Keratinocyte (primary cell): ENCODE data around the gene SMARCAL1. TPM values are rescaled to one million over a fixed set of nuclear protein-coding genes. Genes with fewer than 3 reads are reported as not detected.

Experiments
- DNase-seq: peaks from one replicate; pipeline ENCODE4 v3.0.0-alpha.2; 2011; ENCODE audit warnings: low read depth, missing footprints, low spot score
- FAIRE-seq: peaks from 2 replicates; lab custom pipeline; 2011; peaks lifted over from hg19 to GRCh38; lab: Jason Lieb, UNC
- H2AFZ ChIP-seq: 2 replicates; pipeline ENCODE4 v1.6.0; 2012; ENCODE audit warnings: low read length, control low read depth, inconsistent platforms; ENCODE audit not compliant: control insufficient read depth
- H3K27ac ChIP-seq: 2 replicates; pipeline ENCODE4 v1.5.1; 2011; ENCODE audit warnings: low read length; ENCODE audit not compliant: control insufficient read depth, insufficient read depth
- H3K27me3 ChIP-seq: 3 replicates; pipeline ENCODE4 v1.6.0; 2011; ENCODE audit warnings: low read length; ENCODE audit not compliant: control insufficient read depth, insufficient read depth; ENCODE audit errors: extremely low read depth
- H3K36me3 ChIP-seq, 2 experiments: 2 replicates in 1 of 2; 3 replicates in 1 of 2; pipeline ENCODE4 v1.5.1; 2011; ENCODE audit warnings: low read length in 2 of 2, mild to moderate bottlenecking in 1 of 2; ENCODE audit not compliant: control insufficient read depth in 2 of 2, insufficient read depth in 2 of 2; ENCODE audit errors: extremely low read depth in 1 of 2
- H3K4me1 ChIP-seq: 3 replicates; pipeline ENCODE4 v1.5.1; 2011; ENCODE audit warnings: low read length; ENCODE audit not compliant: control insufficient read depth, insufficient read depth; ENCODE audit errors: extremely low read depth
- H3K4me2 ChIP-seq: 3 replicates; pipeline ENCODE4 v1.6.0; 2011; ENCODE audit warnings: low read depth, low read length; ENCODE audit not compliant: control insufficient read depth, insufficient read depth; ENCODE audit errors: extremely low read depth
- H3K4me3 ChIP-seq, 3 experiments: fragments of 200-600 bp in 1 of 3; sonication (generic) in 1 of 3; 2 replicates in 2 of 3; 3 replicates in 1 of 3; pipeline ENCODE4 v1.5.1; 2011 to 2016; ENCODE audit warnings: low read length in 3 of 3, mild to moderate bottlenecking in 3 of 3, control low read depth in 2 of 3, inconsistent platforms in 1 of 3, low read depth in 1 of 3, mixed read lengths in 1 of 3, mixed run types in 1 of 3, moderate library complexity in 1 of 3; ENCODE audit not compliant: control insufficient read depth in 2 of 3, insufficient read depth in 2 of 3; ENCODE audit errors: extremely low read depth in 1 of 3
- H3K79me2 ChIP-seq: 2 replicates; pipeline ENCODE4 v1.6.0; 2012; ENCODE audit warnings: low read length; ENCODE audit not compliant: control insufficient read depth, insufficient read depth
- H3K9ac ChIP-seq: 3 replicates; pipeline ENCODE4 v1.6.0; 2011; ENCODE audit warnings: low read length; ENCODE audit not compliant: control insufficient read depth, insufficient read depth; ENCODE audit errors: extremely low read depth
- H3K9me1 ChIP-seq: 3 replicates; pipeline ENCODE4 v1.6.0; 2011; ENCODE audit warnings: low read length; ENCODE audit not compliant: control insufficient read depth, insufficient read depth; ENCODE audit errors: extremely low read depth
- H3K9me3 ChIP-seq: 2 replicates; pipeline ENCODE4 v1.5.1; 2012; ENCODE audit warnings: low read depth, low read length; ENCODE audit not compliant: control insufficient read depth
- H4K20me1 ChIP-seq: 3 replicates; pipeline ENCODE4 v1.6.0; 2011; ENCODE audit warnings: low read length; ENCODE audit not compliant: control insufficient read depth, insufficient read depth; ENCODE audit errors: extremely low read depth
- CTCF ChIP-seq, 3 experiments: IDR thresholded peaks in 1 of 3; conservative IDR thresholded peaks in 1 of 3; optimal IDR thresholded peaks in 1 of 3; 2 replicates in 2 of 3; 3 replicates in 1 of 3; pipeline versions ENCODE3 to v1.5.1; 2011; ENCODE audit warnings: low read length in 3 of 3, mild to moderate bottlenecking in 3 of 3, moderate library complexity in 2 of 3, control low read depth in 1 of 3, inconsistent platforms in 1 of 3; ENCODE audit not compliant: insufficient read depth in 2 of 3; ENCODE audit errors: extremely low read depth in 1 of 3
- EZH2 ChIP-seq: IDR thresholded peaks from one replicate; pipeline ENCODE4 v1.6.1; 2012; ENCODE audit warnings: inconsistent platforms, mild to moderate bottlenecking, low read length, moderate library complexity
- dilution Hi-C: fragments of 300-500 bp; cut with MboI; formaldehyde crosslinking; loops from one replicate; pipeline ENCODE4 v1.7.0; 2020; ENCODE audit warnings: low sequenced_read_pairs; ENCODE audit not compliant: extremely low pct_ligation_motif_present
- polyA plus RNA-seq, 5 experiments: library from polyadenylated mRNA; depleted of rRNA in 3 of 5; stranded (reverse) in 3 of 5; stranded (forward) in 1 of 5; unstranded in 1 of 5; fragments of >200 nt; gene quantifications; 1 replicate in 1 of 5; 2 replicates in 3 of 5; 3 replicates in 1 of 5; pipeline versions ENCODE4 v1.2.1 to v1.2.3, GENCODE V29; 2011 to 2012; ENCODE audit warnings: missing spikeins in 2 of 5, low read depth in 1 of 5, low replicate concordance in 1 of 5

Gene SMARCAL1
- polyA plus RNA-seq, 1 donor (not counting 4 experiments of a cell fraction or from before 2014, with no cell fraction given): 26.3 TPM

GRCh38 chr2:216406826-216407225 lies 5.5 kb upstream of the SMARCAL1 start:
- no peaks in the 10 kb centered on the region for H4K20me1 ChIP-seq
- no peak overlapping the region for H3K27ac ChIP-seq
- H3K36me3 ChIP-seq: no peaks in the 10 kb centered on the region
- no peaks in the 10 kb centered on the region for H3K79me2 ChIP-seq
- H3K4me2 ChIP-seq: no peak overlapping the region
- no peaks in the 10 kb centered on the region for H3K9me3 ChIP-seq
- FAIRE-seq (no peak), DNase-seq (no peak)
- no peak overlapping the region for H2AFZ ChIP-seq
- no peaks in the 10 kb centered on the region for H3K9me1 ChIP-seq
- H3K27me3 ChIP-seq: no peaks in the 10 kb centered on the region
- H3K4me3 ChIP-seq: no peak overlapping the region
- TF ChIP-seq EZH2: no peak
- TF ChIP-seq CTCF (optimal IDR thresholded peaks at IDR 0.05 in 1 of 3, IDR thresholded peaks at IDR 0.05 in 1 of 3, conservative IDR thresholded peaks at IDR 0.05 in 1 of 3; ENCODE audit: extremely low read depth in 1 of 3, insufficient read depth in 2 of 3, low read length in 3 of 3): no peak
- dilution Hi-C loops: no loop called here
- H3K4me1 ChIP-seq: no peaks in the 10 kb centered on the region
- no peak overlapping the region for H3K9ac ChIP-seq

DNA sequence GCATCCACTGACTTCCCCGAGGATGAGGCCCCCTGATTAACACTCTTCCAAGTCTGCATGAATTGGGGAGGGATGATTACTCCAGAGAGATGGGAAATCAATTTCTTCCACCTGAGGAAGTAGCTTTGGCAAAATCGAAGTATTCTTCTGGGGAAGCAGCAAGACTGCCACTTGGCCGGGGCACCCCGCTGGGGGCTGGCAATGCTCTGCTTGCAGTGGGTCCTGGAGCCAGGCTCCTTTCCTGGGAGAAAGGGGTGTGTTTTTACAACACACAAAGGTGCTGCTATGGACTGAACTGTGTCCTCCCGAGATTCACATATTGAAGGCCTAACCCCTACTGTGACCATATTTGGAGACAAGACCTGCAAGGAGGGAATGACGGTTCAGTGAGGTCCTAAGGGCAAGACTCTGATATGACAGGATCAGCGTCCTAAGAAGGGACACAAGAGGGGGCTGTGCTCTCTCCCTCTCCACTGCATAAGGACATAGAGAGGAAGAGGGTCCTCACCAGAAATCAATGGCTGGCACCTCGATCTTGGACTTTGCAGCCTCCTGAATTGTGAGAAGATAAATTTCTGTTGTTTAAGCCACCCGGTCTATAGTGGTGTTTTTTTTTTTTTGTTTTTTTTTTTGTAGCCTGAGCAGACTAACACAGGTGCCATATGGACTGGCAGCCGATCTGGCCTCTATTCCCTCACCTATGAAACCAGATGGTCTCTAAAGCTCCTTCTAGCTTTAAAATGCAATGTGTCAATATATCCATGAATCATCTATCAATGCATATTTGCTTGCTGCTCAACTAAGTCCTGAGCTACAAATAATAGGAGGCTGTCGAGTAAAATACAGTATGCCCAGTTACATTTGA lies 3.6 kb upstream of the SMARCAL1 start:
- no peaks in the 10 kb centered on the region for H3K9me1 ChIP-seq
- dilution Hi-C loops: no loop called here
- H2AFZ ChIP-seq: no peak overlapping the region
- no peak for DNase-seq
- no peak overlapping the region for H3K4me3 ChIP-seq
- H3K9ac ChIP-seq: no peak overlapping the region
- H4K20me1 ChIP-seq: no peaks in the 10 kb centered on the region
- H3K79me2 ChIP-seq: peaks cover 6% of the 10 kb centered on the region
- no peaks in the 10 kb centered on the region for H3K9me3 ChIP-seq
- no peaks in the 10 kb centered on the region for H3K27me3 ChIP-seq
- H3K36me3 ChIP-seq: no peaks in the 10 kb centered on the region
- no peaks in the 10 kb centered on the region for H3K4me1 ChIP-seq
- no peak for FAIRE-seq
- TF ChIP-seq CTCF (optimal IDR thresholded peaks at IDR 0.05 in 1 of 3, IDR thresholded peaks at IDR 0.05 in 1 of 3, conservative IDR thresholded peaks at IDR 0.05 in 1 of 3; ENCODE audit: extremely low read depth in 1 of 3, insufficient read depth in 2 of 3, low read length in 3 of 3) (no peak), EZH2 (no peak)
- H3K27ac ChIP-seq: no peak overlapping the region
- no peak overlapping the region for H3K4me2 ChIP-seq
